AG10803 (cell line): ENCODE data around the gene RRAGB.

Source experiments
- DNase-seq: peaks from one replicate; pipeline ENCODE4 v3.0.0; 2010; ENCODE audit warnings: low read depth
- H3K4me3 ChIP-seq: 2 replicates; pipeline ENCODE4 v1.5.1; 2011; ENCODE audit warnings: mild to moderate bottlenecking, low read length, control low read depth
- CTCF ChIP-seq: conservative IDR thresholded peaks from 2 replicates; pipeline ENCODE4 v1.5.1; 2011; ENCODE audit warnings: mild to moderate bottlenecking, low read length, control low read depth, inconsistent platforms

RRAGB gene

GRCh38 chrX:55801811-55802210 is 84.3 kb downstream of the RRAGB start:
- no peak overlapping the region for H3K4me3 ChIP-seq
- no peak for DNase-seq
- TF ChIP-seq CTCF, result no peak
